ENCODE measurements around the gene DROSHA. TPM values are rescaled to one million over a fixed set of nuclear protein-coding genes. Genes with fewer than 3 reads are reported as not detected.
A peak's percentile ranks its signal among the peaks of the same experiment; 100 is the strongest.

DROSHA gene
- total RNA-seq, 1 donor from 2014 or later, result 59.3 TPM

DNA sequence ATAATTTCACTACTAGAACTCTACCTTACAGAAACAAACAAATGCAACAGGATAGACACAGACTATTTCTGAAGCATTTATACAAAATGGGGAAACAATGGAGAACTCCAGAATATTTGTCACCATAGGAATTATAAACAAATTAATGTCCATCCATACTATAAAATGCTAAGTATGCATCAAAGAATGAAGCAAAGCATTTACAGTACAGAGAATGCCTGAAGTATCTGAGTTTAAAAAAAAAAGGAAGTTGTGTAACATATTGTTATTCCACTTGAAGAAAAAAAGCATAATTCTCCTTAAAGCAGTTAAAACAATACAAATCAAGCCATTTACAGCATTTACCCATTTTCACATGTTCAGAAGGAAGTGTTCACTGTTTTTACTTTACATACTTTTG lies 53.0 kb downstream of the DROSHA start:
- TF ChIP-seq CTCF (IDR thresholded peaks at IDR 0.05), result no peak
- Mint-ChIP-seq H3K4me1 (ENCODE audit: low read depth) (peaks cover 26% of the 10 kb centered on the region), H3K9me3 (ENCODE audit: low read depth) (no peaks in the 10 kb centered on the region), H3K36me3 (ENCODE audit: low read depth) (peaks cover 14% of the 10 kb centered on the region), H3K27ac (ENCODE audit: unreplicated experiment) (peak overlapping the region; percentile 23), H3K27me3 (ENCODE audit: low read depth) (no peaks in the 10 kb centered on the region), H3K4me3 (ENCODE audit: unreplicated experiment) (no peak overlapping the region)
- DNase-seq (ENCODE audit: low spot score), result no peak

GRCh38 chr5:31477971-31478370 lies 53.9 kb downstream of the DROSHA start:
- no peak for DNase-seq (ENCODE audit: low spot score)
- Mint-ChIP-seq H3K4me3 (ENCODE audit: unreplicated experiment) (no peak overlapping the region), H3K4me1 (ENCODE audit: low read depth) (peaks cover 26% of the 10 kb centered on the region), H3K27ac (ENCODE audit: unreplicated experiment) (no peak overlapping the region), H3K27me3 (ENCODE audit: low read depth) (no peaks in the 10 kb centered on the region), H3K9me3 (ENCODE audit: low read depth) (no peaks in the 10 kb centered on the region), H3K36me3 (ENCODE audit: low read depth) (peaks cover 15% of the 10 kb centered on the region)
- TF ChIP-seq CTCF (IDR thresholded peaks at IDR 0.05), result no peak

- Mint-ChIP-seq H3K4me1 (ENCODE audit: low read depth) (peaks cover 25% of the 10 kb centered on the region), H3K27me3 (ENCODE audit: low read depth) (no peaks in the 10 kb centered on the region), H3K4me3 (ENCODE audit: unreplicated experiment) (no peak overlapping the region), H3K9me3 (ENCODE audit: low read depth) (no peaks in the 10 kb centered on the region), H3K36me3 (ENCODE audit: low read depth) (peaks cover 14% of the 10 kb centered on the region), H3K27ac (ENCODE audit: unreplicated experiment) (no peak overlapping the region)
- DNase-seq (ENCODE audit: low spot score), result no peak
- no peak for TF ChIP-seq CTCF (IDR thresholded peaks at IDR 0.05)
Measured at GRCh38 chr5:31477516-31477915, 54.4 kb downstream of the DROSHA start.

DNA sequence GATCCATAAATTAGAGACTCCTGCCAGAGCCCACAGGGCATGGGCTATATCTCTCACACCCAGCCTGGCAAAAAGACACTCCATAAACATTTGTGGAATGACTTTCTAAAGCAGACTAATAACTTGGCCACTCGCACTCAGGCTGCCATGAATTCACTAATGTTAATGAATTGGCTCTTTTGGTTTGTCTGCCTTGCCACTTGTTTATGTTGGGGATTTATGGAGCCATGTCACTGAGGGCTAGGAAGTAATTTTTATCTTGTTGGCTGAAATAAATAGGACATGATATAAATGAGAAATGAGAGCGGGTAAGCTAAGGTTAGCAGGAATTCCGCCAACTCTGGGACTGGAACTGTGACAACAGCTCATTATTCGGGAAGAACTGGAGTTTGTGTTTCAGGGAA lies 55.2 kb downstream of the DROSHA start:
- Mint-ChIP-seq H3K4me3 (ENCODE audit: unreplicated experiment) (no peak overlapping the region), H3K36me3 (ENCODE audit: low read depth) (peaks cover 9% of the 10 kb centered on the region), H3K9me3 (ENCODE audit: low read depth) (no peaks in the 10 kb centered on the region), H3K27ac (ENCODE audit: unreplicated experiment) (no peak overlapping the region), H3K4me1 (ENCODE audit: low read depth) (peaks cover 22% of the 10 kb centered on the region), H3K27me3 (ENCODE audit: low read depth) (no peaks in the 10 kb centered on the region)
- no peak for TF ChIP-seq CTCF (IDR thresholded peaks at IDR 0.05)
- no peak for DNase-seq (ENCODE audit: low spot score)

DNA sequence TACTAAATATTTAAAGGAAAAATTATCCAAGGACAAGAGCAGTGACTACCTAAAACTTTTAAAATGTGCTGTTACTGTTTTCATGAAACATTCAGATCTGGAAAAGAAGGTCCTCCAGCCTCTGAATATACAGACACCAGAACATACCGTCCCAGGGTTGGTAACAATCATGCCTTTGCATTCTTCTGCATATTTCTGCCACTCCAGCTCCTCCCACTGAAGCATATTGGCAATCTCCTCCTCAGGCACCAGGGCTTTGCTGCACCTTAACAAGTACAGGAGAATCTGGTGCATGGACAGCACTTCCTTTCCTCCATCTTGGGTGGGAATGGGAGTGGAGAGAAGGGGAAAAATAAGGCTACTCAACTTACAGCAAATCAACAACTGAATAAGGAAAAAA lies 60.0 kb downstream of the DROSHA start:
- peaks cover 14% of the 10 kb centered on the region for H3K36me3 Mint-ChIP-seq (ENCODE audit: low read depth)
- TF ChIP-seq CTCF (IDR thresholded peaks at IDR 0.05), result no peak
- peaks cover 32% of the 10 kb centered on the region for H3K4me1 Mint-ChIP-seq (ENCODE audit: low read depth)
- peak overlapping the region; percentile 70 for H3K27ac Mint-ChIP-seq (ENCODE audit: unreplicated experiment)
- DNase-seq (ENCODE audit: low spot score), result no peak
- no peak overlapping the region for H3K4me3 Mint-ChIP-seq (ENCODE audit: unreplicated experiment)
- no peaks in the 10 kb centered on the region for H3K27me3 Mint-ChIP-seq (ENCODE audit: low read depth)
- no peaks in the 10 kb centered on the region for H3K9me3 Mint-ChIP-seq (ENCODE audit: low read depth)

Data from chondrocyte (in vitro differentiated cells).